GM10266 (cell line): ENCODE results near the gene GPR39.

ENCODE experiments used
- DNase-seq: peaks from one replicate; pipeline ENCODE4 v3.0.0; 2012; ENCODE audit errors: extremely low spot score
- CTCF ChIP-seq: IDR thresholded peaks from 2 replicates; pipeline ENCODE4 v1.5.1; 2012; ENCODE audit warnings: mild to moderate bottlenecking, low read depth; ENCODE audit not compliant: control insufficient read depth, insufficient read depth; ENCODE audit errors: missing control alignments

The GPR39 gene

GRCh38 chr2:132560562-132560961 is 144.0 kb downstream of the GPR39 start:
- TF ChIP-seq CTCF = no peak
- no peak for DNase-seq

GRCh38 chr2:132562245-132562644 is 145.6 kb downstream of the GPR39 start:
- DNase-seq = no peak
- TF ChIP-seq CTCF = no peak

- no peak for TF ChIP-seq CTCF
- DNase-seq = no peak
These were observed 147.5 kb downstream of the GPR39 start for GRCh38 chr2:132564065-132564464.

GRCh38 chr2:132566379-132566778 is 149.8 kb downstream of the GPR39 start:
- no peak for DNase-seq
- no peak for TF ChIP-seq CTCF

GRCh38 chr2:132567682-132568081 is 151.1 kb downstream of the GPR39 start:
- DNase-seq = no peak

GRCh38 chr2:132568656-132569055 is 152.1 kb downstream of the GPR39 start:
- no peak for TF ChIP-seq CTCF
- DNase-seq = no peak

More at GRCh38 chr2:132567682-132568081, 151.1 kb downstream of the GPR39 start:
- no peak for TF ChIP-seq CTCF

- no peak for TF ChIP-seq CTCF
- DNase-seq = no peak
These were observed 156.9 kb downstream of the GPR39 start for GRCh38 chr2:132573444-132574007.
